RPMI8226 (cell line): ENCODE results near the gene AP1G2.
A peak's percentile ranks its signal among the peaks of the same experiment; 100 is the strongest.
"Not testable (repeated sequence)": the region's sequence is repeated elsewhere in the genome, so short reads cannot be mapped to it uniquely, and the experiment has no call there.

Experiments
- DNase-seq: peaks from one replicate; pipeline ENCODE4 v3.0.0-alpha.2; 2015

AP1G2 gene

DNA sequence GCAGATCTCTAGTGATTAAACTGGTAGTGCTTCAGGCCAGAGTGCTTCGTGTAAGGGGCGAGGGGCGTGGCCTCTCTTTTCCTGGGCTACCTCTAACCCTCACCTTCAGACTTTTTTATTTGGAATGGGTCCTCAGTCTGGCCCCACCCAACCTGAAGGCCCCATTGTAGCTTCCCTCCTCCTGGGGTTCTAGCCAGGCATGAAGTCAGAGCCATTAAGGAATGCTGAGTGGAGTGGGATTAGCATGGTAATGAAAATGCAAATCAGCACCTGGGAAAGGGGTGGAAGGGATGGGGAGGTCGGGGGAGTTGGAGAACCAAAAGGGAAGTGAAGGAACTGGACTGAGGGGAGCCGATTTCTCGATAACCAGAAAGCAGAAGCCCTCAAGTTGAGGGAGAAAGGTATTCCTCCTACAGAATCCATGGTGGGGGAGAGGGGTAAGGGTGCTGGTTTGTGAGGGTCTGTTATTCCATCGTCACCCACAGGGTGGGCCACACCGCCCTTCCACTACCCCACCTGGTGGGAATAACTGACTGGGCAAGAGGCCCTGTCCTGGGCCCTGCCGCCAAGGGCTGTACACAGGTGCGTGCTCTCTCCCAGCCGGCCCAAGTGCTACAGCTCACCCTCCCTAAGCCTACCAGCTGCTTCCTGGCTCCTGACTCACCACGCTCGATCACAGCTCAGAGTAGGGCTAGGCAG, 30.1 kb downstream of the AP1G2 start:
- no peak for DNase-seq

DNA sequence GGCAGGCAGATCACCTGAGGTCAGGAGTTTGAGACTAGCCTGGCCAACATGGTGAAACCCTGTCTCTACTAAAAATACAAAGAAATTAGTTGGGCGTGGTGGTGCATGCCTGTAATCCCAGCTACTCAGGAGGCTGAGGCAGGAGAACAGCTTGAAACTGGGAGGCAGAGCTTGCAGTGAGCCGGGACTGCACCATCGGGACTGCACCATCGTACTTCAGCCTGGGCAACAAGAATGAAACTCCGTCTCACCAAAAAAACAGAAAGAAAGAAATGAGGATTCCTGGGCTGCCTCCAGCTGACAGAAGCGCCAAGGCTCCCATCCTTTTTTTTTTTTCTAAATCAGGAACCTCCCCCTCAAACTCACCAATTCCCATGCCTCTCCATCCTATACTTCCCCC, 30.7 kb downstream of the AP1G2 start:
- DNase-seq = not testable (repeated sequence)

DNA sequence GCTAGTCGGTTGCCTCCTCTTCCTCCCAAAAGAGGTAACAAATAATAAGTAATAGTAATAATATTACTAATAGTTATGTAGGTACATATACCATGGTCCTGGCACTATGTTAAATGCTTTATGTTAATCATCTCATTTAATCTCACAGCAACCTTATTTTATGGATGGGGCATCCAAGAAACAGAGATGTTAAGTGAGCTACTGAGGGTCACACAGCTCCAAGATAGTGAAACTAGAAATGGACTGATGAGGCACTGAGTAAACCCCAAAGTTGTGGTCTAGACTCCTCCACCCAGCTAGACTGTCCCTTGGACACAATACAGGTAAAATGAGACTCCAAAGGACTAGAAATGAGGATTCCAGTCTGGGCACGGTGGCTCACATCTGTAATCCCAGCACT, 31.1 kb downstream of the AP1G2 start:
- DNase-seq = no peak

DNA sequence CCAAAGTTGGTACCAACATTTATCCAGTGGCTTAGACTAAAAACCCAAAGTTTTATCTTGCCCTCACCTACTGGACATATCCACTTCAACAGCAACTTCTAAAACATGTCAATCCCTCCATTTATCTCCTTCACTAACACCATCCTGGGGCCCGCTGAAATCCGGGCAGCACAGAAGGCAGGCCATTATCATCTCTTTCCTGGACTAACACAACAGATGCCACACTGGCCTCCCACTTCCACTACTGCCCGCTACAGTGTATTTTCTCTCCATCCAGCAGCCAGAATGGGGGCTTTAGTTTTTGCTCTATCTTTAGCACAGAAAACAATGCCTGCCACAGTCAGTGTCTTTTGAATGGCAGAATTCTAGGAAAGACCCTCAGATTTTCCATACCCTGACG, 31.6 kb downstream of the AP1G2 start:
- no peak for DNase-seq

DNA sequence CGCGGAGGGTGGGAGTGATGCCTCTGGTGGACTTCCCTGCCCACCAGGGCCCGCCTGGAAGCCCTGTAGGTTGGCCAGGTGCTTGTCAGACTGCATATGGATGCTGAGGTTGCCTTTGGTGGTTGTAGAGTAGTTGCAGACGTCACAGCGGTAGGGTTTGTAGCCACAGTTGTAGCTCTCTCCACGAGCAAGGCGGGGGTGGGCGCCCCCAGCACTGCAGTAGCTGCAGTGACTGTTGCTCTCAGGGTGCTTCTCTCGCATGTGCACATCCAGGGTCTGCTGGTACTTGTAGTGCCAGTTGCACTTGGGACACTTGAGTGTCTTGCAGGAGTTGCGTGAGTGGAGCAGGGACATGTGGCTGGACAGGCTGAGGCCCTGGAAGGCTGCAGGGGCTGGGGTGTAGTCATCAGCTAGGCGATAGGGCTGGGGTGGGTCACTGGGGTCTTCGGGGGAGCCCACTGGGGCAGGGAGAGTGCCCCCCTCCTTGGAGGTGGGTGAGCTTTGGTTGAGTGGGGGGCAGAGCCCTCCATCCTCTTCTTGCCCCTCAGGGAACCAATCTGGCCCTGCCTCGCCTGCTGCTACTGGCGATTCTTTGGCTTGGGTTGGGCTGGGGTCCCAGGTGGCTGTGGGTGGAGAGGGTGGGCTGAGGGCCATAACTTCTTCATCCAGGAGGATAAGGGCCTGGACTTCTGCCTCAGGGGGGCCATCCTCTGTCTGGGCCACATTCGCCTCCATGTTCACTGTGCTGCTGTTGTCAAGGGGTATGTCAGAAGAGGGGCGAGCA, 33.7 kb downstream of the AP1G2 start:
- no peak for DNase-seq

DNA sequence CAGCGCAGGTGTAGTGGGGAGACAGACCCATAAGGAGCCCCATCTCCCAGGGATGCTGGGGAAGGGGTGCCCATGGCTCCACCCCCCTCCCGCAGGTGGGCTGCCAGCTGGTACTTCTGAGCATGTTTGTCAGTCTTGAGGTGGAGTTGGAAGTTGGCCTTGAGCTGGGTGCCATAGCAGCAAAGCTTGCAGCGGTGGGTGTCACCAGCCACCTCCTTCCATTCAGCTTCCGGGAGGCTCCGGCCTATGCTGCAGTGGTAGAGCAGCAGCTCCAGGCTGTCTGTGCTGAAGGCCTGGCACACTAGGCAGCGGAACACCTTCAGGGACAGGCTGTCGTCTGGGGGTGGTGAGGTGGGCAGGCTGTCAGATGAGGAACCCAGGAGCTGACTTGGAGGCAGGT, 34.9 kb downstream of the AP1G2 start:
- DNase-seq = no peak

DNA sequence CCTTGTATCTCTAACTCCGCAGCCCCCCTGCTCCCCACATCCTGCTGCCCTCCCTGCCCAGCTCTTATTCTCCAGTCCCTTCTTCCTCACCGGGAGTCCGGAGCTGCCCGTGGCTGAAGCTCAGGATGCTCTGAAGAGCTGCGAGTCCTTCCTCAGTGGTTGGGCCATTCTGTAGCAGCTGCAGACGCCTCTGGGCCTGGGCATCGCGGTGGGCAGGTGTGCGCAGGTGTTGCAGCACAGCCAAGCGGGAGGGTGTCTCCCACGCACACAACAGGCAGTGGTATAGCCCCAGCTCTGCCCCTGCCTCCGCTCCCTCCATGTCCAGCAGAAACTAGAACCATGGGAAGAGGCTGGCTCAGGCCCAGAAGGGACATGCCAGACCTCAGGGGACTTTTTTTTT, 36.2 kb downstream of the AP1G2 start:
- DNase-seq = no peak

DNA sequence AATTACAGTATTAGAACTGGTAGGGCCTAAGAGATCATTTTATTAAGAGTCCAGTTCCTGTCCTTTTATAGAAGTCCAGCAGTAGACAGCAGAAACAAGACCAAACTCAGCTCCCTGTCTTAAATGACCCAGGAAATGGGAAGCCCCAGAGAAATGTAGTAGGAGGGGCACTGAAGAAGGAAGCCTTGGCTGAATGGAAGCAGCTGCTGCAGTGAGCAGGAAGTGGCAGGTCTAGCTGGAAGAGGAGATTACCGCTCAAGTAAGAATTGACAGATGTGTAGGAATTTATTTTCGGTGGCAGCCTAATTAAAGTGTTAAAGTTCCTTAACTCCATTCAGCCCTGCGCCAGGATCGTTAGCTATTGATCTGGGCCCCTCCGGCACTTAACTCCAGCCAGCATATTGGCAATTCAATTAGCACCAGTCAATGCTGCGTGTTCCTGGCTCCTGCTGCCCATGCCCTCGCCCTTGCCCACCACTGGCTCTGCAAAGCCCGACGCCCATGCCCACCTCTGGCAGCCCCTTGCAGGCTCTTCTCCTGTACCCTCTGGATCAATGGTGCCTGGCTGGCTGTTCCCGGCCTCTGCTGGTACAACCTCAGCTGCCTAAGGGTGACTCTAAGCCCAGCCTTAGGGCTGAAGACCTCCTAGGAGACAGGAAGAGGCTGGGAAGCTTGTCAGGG, 37.1 kb downstream of the AP1G2 start:
- DNase-seq = no peak

DNA sequence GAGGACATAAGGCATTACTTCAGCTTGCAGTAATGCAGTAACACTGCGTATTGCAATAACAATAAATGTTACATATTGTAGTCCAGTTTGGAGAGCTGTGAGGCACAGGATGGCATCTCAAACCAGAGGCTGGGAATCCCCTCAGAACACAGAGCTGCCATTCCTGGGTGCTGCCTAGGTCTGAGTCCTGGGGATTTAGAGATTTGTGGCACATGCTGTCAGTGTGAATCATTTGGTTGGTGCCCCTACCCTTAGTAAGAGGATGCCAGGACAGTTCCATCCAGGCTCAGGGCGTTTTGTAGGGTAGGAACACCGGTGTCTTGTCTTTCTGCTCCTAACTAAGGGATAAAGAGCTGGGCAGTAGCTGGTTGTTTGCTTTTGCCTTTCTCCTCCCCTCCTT, 38.6 kb downstream of the AP1G2 start:
- no peak for DNase-seq

DNA sequence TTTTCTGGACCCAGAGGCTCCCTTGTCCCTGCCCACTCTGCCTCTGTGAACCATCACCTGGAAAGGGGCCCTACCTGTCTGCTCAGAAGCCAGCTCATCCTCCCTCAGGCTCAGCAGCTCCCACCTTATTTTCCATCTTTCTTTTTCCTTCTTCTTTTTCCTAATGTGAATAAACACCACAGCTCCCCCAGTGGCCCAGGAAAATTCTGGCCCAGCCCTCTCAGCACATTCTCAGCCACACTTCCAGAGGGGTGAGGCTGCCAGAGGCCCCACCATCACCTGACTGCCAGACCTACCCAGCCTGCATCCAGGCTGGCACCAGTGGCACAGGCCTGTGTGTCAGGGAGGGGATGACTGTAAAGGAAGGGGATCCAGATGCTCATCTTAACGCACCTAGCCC, 39.0 kb downstream of the AP1G2 start:
- DNase-seq = no peak

DNA sequence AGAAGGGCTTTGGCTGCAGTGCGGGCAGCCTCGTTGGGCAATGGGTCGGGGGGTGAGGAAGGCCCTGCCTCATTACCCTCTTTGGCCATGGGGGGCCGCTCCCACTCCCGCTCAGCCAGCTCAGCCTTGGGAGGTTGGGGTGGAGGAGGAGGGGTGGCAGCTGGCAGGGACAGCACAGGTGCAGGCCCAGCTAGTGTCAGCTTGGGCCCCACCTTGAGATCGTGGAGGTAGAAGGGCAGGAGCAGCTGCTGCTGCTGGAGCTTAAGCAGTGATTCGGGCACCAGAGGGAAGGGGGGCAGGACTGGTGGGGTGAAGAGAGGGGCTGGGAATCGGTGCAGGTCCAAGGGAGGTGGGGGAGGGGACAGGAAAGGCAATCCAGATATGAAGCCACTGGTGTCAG, 42.0 kb downstream of the AP1G2 start:
- DNase-seq = peak; percentile 17

DNA sequence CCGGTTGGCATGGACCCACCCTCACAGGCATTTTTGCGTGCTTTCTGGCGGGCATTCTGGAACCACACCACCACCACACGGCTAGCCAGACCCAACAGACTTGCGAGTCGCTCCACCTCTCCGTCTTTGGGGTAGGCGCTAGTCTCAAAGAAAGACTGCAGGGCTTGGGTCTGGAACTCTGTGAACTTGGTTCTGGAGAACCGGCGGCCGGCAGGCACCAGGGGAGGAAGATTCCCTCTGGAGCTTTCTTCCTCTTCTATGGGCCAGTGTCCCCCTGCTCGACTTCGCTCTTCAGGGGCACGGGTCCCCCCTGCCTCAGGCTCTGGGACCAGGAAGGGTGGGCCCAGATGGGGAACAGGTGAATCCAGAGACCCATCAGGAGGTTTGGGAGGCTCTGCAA, 42.6 kb downstream of the AP1G2 start:
- DNase-seq = no peak

DNA sequence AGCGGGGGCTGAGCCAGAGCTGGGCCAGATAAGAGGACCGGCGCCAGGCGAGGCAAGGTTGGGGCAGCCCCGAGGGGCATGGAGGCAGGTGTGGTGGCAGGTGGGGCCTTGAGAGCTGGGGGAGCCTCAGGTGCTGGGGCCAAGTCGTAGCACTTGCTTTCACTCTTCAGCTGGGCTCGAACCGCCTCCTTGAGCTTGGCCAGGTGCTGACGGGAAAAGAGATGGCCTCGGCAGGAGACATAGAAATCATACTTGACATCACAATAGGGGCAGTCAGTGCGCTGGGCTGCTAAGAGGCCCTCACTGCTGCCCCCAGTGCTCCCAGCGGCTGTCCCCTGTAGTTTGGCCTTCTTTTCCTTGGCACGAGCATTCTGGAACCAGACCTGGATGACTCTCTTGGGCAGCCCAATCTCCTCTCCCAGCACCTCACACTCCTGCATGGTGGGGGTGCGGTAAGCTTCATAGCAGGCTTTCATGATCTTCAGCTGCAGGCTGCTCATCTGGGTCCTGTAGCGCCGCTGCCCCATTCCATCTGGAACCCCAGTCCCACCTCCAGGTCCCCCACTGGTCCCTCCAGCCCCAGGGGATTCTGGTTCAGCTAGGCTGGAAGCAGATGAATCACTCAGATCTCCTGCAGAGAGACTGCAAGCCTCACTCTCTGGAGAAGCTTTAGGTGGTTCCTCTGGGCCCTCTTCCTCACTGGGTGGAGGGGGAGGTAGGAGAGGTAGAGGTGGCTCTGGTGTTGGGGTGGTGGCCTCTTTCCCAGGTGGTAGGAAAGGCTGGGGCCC, 44.2 kb downstream of the AP1G2 start:
- no peak for DNase-seq

DNA sequence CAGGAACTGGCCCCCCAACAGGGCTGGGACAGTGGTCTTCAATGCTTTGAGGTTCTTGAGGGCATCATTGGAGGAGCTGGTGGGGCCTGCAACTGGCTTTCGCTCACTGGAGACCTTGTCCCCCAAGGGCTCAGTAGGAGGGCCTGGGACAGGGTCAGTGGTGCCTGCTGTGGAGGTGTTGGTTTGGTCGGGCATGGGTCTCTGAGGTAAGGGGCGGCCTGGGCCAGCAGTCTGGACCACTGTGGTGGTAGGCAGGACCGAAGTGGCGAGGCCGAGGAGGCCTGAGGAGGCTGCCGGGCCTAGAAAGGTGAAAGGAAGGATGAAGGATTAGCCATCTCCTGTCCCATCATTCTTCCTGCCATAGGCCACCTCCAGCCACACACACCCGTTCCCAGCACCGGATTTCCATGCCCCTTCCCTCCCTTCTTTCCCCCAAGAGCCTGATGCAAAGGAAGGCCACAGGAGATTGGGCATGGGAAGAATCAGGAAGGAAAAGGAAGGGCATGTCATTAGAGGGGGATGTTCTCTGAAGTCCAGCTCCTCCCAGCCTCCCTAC, 44.9 kb downstream of the AP1G2 start:
- no peak for DNase-seq

DNA sequence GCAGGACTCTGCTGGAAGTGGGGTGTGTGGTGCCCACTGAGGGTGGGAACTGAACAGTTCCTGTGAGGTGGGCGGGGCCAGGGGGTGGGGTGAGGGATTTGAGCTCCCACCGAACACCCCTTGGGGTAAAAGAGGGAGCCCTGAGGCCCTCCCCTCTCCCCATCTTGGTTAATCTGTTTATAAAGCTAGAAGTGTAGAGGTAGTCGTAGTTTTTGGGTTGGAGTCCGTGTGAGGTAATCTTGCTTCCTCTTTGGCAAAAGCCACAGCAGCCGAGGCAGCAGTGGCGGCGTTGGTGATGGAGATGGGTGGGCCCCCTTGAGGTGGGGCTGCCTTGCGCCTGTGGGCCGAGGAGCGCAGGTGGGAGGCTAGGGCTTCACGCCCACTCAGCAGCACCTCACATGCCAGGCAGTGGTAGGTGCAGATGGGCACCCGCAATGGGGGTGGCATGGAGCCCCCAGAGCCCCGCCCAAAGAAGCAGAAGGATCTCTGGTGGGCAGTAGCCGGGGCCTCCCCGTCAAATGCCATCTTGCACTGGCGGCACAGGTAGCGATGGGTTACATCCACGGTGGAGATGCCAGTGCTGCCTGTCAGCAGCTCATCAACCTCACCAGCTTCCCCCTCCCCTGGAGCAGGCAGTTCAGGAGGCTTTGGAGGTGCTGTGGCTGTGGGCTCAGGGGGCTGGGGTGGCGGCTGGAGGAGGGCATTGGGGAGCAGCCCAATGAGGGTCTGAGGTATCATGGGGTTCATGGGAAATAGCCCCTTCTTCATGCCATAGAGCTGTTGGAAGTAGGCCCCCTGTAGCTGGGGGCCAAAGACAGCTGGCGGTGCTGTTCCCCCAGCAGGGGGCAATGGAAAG, 45.6 kb downstream of the AP1G2 start:
- no peak for DNase-seq

DNA sequence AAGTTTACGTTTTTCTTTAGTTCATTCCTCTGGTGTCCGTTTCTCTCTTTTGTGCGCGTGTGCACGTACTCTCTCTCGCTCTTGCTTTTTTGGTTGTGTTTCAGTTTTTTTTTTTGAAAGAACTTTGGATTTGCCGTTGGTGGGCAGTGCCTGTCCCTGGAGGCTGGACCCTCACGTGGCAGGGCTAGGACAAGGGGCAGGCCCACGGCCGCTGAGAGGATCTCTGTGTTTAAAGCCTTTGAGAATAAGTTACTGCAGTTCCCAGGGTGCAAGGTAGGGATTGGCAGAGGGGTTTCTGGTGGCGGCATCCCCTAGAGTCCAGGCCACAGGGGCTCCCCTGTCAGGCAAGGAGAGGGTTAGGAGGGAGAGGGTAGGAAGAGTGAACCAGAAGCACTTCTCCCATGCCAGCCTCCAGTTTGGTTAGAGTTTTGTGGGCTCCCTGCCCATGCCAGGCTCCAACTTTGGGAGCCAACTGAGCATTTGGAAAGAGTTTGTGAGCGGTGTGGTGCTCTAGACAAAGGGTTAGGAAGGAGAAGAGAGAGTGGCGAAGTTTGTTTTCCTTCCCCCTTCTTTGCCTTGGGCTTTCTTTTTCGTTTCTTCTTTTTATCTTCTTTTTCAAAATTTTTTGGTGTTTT, 46.6 kb downstream of the AP1G2 start:
- no peak for DNase-seq

DNA sequence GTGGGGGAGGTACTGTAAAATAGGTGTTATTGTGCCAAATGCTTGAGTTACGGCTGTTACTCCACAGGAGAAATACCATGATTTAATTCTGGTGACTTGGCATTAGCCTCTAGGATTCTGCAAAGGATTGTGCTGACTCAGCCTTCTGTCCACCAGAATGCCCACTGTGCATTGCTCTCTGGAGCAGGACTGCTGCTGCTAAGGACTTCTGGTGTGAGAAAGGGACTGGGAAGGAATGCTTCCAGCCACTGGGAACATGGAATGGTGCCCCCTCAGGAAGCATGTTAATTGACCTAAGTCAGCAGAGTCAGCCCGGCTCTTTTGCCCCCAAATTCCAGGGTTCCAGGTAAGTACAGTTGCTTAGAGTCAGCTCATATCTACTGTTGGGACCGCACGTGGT, 48.9 kb downstream of the AP1G2 start:
- no peak for DNase-seq

DNA sequence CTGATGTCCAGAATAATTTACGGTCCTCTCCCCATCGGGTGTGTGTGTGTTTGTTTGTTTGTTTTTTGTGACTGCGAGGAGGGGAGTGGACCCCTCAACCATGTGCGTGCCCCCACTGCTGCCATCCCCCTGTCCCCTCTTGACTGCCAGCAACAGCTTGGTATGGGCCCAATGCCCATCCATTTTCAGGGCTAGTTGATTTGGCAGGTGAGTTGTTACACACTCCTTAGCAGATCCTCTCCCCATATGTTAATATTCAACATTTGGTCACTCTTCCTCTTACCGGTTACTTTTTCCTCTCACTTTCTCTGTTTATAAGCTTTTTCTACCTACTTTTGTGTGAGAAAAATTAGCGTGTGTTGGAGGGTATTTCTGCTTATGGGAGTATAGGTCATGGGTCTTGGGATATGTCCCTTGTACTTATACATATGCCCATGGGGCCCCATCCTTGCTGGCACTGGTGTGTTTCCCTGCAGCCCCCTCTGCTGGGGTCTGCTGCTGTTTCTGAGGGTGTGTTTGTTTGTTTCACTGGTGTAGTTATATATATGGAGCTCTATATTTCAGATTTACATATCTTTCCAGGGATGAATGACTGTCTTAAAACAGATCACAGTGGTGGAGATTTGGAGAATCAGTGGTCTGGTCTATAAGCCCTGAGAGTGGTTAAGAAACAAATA, 49.8 kb downstream of the AP1G2 start:
- DNase-seq = no peak

DNA sequence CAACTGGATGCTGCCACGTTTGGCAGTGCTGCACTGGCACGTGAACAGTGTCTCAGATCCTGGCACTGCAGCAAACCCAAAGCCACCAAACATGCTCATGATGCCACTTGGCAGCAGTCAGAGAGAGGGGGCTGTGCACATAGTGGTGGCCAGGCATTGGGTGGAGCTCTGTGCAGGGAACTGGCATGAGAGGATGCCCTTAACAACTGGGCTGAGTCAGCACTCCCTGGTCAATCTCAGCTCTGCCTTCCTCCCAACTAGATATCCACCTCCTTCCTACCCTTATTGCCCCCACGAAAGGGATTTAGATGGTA, 53.0 kb downstream of the AP1G2 start:
- peak; percentile 57 for DNase-seq

DNA sequence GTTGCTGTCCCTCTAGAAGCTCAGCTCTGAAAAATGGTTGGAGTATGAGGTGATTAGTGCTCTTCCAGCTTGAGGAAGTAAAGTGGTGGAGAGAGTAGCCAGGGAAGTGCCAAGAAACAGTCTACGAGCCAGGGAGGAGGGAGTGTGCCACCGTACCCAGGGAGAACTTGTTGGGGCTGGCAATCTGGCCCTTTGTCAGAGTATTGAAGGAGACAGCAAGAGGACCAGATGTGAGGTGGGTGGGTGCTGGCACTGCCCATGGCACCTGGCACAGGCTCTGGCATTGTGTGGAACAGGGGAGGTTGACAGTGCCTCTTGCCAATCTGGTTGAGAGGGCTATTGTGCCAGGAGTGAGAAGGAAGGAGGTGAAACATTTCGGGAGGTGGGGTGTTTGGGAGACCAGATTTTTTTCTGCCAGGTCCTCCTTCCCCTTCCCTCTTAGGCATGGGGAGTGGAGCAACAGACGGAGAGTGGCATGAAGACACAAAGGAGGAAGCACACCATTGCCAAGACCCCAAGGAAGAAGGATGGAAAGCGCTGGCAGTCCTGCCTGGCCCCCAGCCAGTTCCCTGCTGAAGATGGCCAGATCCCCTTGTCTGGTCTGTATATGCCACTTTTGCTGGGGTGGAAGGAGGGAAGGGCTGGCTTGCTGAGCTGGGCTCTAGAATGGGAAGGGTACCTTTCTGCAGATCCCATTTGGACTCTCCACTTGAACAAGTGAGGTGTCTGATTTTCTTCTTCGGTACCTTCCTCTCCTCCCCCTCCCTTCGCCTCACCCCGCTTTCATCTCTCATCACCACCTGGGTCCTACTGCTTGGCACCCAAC, 53.6 kb downstream of the AP1G2 start:
- no peak for DNase-seq
